Heart left ventricle (tissue), 13 donors: ENCODE results near the gene SEMA3E.

ENCODE experiments used
- POLR2A ChIP-seq, 2 donors: fragments of 450-650 bp; IDR thresholded peaks; one replicate each; pipeline ENCODE4 v1.6.1; 2017; ENCODE audit warnings: antibody characterized with exemption in 2 of 2, mild to moderate bottlenecking in 2 of 2, moderate library complexity in 2 of 2
- TF ChIP-seq, protein P1 (sequence below), 12 donors: fragments of 200-600 bp; sonication (generic) in 4 of 12; IDR thresholded peaks; one replicate each; pipeline versions ENCODE4 v1.5.0 to v1.8.0; 2018 to 2022; ENCODE audit warnings: antibody characterized with exemption in 12 of 12, mild to moderate bottlenecking in 5 of 12
- donor health status: ischemic (EF 13 %, LVEDD 7.1; RV severe dilation, severe dysfunction).
- donor health status: DM: no; HTN: yes; CAD: no.
- donor health status: DM: no; HTN: no; CAD: no.
- donor health status: ischemic (EF 25% LVEDD 6.9; RV normal size, moderate dysfunction).
- donor health status: ischemic (EF 25% LVEDD 5.7; RV mildly dilated, moderate dysfunction).
- donor health status: ischemic (EF 35%, LVEDD 5.7; RV mildly dilated, moderate dysfunction).
- donor health status: nonischemic (EF 11% LVEDD 7.7; RV severe dilation, severe dysfunction).
- donor health status: DM: yes; HTN: yes; CAD: no.
- donor health status: PGD.
- donor health status: ischemic (EF 29% LVEDD 5.4; RV normal size, mild dysfunction).
- donor health status: nonischemic (EF 23%, LVEDD 6.1; RV moderate dilation, normal function).

DNA sequence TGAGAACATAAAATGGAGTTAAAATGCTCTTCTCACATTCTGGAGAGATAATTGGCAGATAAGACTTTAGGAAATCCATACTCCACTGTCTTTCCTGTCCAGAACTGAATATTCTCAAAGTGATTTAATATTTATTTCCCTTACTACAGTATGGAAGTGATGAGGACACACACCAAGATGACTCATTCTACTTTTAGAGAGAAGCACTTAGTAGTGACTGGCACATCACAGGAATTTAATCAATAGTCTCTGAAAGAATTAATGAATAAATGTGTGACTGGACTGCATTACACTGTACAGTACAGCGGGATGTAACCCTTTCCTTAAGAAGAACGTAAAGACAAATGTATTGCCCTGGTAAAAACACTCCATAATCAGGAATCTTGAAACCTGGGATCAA lies 116.7 kb downstream of the SEMA3E start:
- TF ChIP-seq, protein P1, sequence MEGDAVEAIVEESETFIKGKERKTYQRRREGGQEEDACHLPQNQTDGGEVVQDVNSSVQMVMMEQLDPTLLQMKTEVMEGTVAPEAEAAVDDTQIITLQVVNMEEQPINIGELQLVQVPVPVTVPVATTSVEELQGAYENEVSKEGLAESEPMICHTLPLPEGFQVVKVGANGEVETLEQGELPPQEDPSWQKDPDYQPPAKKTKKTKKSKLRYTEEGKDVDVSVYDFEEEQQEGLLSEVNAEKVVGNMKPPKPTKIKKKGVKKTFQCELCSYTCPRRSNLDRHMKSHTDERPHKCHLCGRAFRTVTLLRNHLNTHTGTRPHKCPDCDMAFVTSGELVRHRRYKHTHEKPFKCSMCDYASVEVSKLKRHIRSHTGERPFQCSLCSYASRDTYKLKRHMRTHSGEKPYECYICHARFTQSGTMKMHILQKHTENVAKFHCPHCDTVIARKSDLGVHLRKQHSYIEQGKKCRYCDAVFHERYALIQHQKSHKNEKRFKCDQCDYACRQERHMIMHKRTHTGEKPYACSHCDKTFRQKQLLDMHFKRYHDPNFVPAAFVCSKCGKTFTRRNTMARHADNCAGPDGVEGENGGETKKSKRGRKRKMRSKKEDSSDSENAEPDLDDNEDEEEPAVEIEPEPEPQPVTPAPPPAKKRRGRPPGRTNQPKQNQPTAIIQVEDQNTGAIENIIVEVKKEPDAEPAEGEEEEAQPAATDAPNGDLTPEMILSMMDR (IDR thresholded peaks at IDR 0.05) = no peak
- TF ChIP-seq POLR2A (IDR thresholded peaks at IDR 0.05) = no peak
